Tibial nerve (tissue), 4 donors: ENCODE data around the gene TBC1D2B. TPM values are rescaled to one million over a fixed set of nuclear protein-coding genes. Genes with fewer than 3 reads are reported as not detected.

ENCODE experiments used
- DNase-seq, 2 donors: peaks; one replicate each; pipeline ENCODE4 v3.0.0-alpha.2; 2019; ENCODE audit warnings: low spot score in 2 of 2
- H3K27ac ChIP-seq, 4 donors: fragments of 200-600 bp; sonication (generic) in 3 of 4; one replicate each; pipeline ENCODE4 v1.5.1; 2017 to 2019; ENCODE audit warnings: mild to moderate bottlenecking in 1 of 4
- H3K27me3 ChIP-seq, 2 donors: fragments of 200-600 bp; sonication (generic) in 1 of 2; one replicate each; pipeline versions ENCODE4 v1.5.1 to v1.6.0; 2017 to 2019
- H3K36me3 ChIP-seq, 3 donors: fragments of 200-600 bp; sonication (generic); one replicate each; pipeline ENCODE4 v1.5.1; 2018 to 2019
- H3K4me1 ChIP-seq, 4 donors: fragments of 200-600 bp; sonication (generic) in 3 of 4; one replicate each; pipeline ENCODE4 v1.5.1; 2017 to 2019
- H3K4me3 ChIP-seq, 4 donors: fragments of 200-600 bp; sonication (generic) in 3 of 4; one replicate each; pipeline ENCODE4 v1.5.1; 2017 to 2019; ENCODE audit warnings: mild to moderate bottlenecking in 1 of 4, moderate library complexity in 1 of 4
- H3K9me3 ChIP-seq, 4 donors: fragments of 200-600 bp; sonication (generic) in 3 of 4; one replicate each; pipeline ENCODE4 v1.5.1; 2017 to 2019
- EP300 ChIP-seq, 2 donors: sonication (generic); formaldehyde crosslinking; IDR thresholded peaks; one replicate each; pipeline ENCODE4 v1.6.1; 2017; ENCODE audit warnings: antibody characterized with exemption in 2 of 2, mild to moderate bottlenecking in 1 of 2
- POLR2A ChIP-seq, 2 donors: fragments of 450-650 bp; IDR thresholded peaks; one replicate each; pipeline ENCODE4 v1.6.1; 2017; ENCODE audit warnings: antibody characterized with exemption in 2 of 2, mild to moderate bottlenecking in 2 of 2, moderate library complexity in 2 of 2
- WGBS, 2 donors: methylation state at CpG; one replicate each; pipeline ENCODE4 v1.1.5; 2018; 5-methylcytosine and 5-hydroxymethylcytosine counted together
- total RNA-seq, 4 donors: library from RNA; depleted of rRNA; stranded (reverse); fragments of >200 nt; gene quantifications; one replicate each; pipeline ENCODE4 v1.1.0, GENCODE V29; 2016
- TF ChIP-seq, protein P1 (sequence below), 5 experiments: fragments of 200-600 bp in 3 of 5; fragments of 450-650 bp in 2 of 5; sonication (generic) in 3 of 5; IDR thresholded peaks; one replicate each; pipeline ENCODE4 v1.5.1; 2016 to 2019; ENCODE audit warnings: antibody characterized with exemption in 5 of 5, mild to moderate bottlenecking in 3 of 5, moderate library complexity in 2 of 5

TBC1D2B gene
- total RNA-seq, 4 donors from 2014 or later: 64.5 to 127 (median 94.5) TPM

DNA sequence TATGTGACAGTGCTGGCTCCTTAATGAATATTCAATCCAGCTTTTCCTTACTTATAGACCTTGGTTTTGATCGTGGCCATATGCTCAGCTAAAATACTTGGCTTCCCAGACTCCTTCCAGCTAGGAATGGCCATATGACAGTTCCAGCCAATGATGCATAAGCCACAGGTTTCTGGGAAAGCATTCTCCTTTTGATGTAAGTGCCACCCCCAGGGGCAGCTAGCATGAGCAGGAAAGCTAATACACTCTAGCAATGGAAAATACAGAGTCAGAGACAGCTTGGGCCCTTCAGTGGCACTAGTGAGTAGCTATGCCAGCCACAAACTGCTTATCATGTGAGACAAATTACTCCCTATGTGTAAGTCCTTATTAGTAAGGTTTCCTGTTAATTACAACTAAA lies 26.7 kb downstream of the TBC1D2B start:
- TF ChIP-seq, protein P1, sequence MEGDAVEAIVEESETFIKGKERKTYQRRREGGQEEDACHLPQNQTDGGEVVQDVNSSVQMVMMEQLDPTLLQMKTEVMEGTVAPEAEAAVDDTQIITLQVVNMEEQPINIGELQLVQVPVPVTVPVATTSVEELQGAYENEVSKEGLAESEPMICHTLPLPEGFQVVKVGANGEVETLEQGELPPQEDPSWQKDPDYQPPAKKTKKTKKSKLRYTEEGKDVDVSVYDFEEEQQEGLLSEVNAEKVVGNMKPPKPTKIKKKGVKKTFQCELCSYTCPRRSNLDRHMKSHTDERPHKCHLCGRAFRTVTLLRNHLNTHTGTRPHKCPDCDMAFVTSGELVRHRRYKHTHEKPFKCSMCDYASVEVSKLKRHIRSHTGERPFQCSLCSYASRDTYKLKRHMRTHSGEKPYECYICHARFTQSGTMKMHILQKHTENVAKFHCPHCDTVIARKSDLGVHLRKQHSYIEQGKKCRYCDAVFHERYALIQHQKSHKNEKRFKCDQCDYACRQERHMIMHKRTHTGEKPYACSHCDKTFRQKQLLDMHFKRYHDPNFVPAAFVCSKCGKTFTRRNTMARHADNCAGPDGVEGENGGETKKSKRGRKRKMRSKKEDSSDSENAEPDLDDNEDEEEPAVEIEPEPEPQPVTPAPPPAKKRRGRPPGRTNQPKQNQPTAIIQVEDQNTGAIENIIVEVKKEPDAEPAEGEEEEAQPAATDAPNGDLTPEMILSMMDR (IDR thresholded peaks at IDR 0.05): no peak
- TF ChIP-seq POLR2A (IDR thresholded peaks at IDR 0.05) (no peak), EP300 (IDR thresholded peaks at IDR 0.05) (no peak)
- WGBS, 2 donors: 54 to 71% methylated on average over 1 of the region's 1 CpG
- Histone ChIP-seq H3K27ac (peak overlapping the region in 2 of 4 donors; percentile 41 to 58), H3K4me1 (peaks cover 4 to 98% (median 64%) of the 10 kb centered on the region in 4 donors), H3K36me3 (peaks cover 0 to 13% (median 0%) of the 10 kb centered on the region in 3 donors), H3K9me3 (no peaks in the 10 kb centered on the region), H3K27me3 (no peaks in the 10 kb centered on the region), H3K4me3 (no peak overlapping the region)
- no peak for DNase-seq

DNA sequence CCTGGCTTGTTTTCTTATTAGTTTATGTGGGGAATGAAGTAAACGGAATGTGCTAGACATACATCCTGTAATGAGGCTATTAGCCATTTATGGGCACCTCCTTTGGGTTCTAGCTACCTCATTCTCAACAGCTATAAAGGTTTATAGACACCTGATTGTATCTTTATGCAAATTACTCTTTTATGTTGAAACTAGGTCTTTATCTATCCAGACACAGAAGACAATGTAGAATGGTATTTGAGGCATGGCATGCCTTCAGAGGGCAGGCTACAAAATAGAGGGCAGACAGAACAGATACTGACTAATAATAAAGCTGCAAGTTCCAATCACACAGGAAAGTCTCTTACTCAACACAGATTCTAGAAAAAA lies 27.1 kb downstream of the TBC1D2B start:
- Histone ChIP-seq H3K9me3 (no peaks in the 10 kb centered on the region), H3K4me1 (peaks cover 4 to 96% (median 63%) of the 10 kb centered on the region in 4 donors), H3K4me3 (no peak overlapping the region), H3K36me3 (peaks cover 0 to 13% (median 0%) of the 10 kb centered on the region in 3 donors), H3K27ac (peak overlapping the region in 2 of 4 donors; percentile 41 to 58), H3K27me3 (no peaks in the 10 kb centered on the region)
- 30 to 41% methylated on average over 1 of the region's 1 CpG for WGBS, 2 donors
- TF ChIP-seq, protein P1 (IDR thresholded peaks at IDR 0.05): no peak
- TF ChIP-seq EP300 (IDR thresholded peaks at IDR 0.05) (no peak), POLR2A (IDR thresholded peaks at IDR 0.05) (no peak)
- no peak for DNase-seq

DNA sequence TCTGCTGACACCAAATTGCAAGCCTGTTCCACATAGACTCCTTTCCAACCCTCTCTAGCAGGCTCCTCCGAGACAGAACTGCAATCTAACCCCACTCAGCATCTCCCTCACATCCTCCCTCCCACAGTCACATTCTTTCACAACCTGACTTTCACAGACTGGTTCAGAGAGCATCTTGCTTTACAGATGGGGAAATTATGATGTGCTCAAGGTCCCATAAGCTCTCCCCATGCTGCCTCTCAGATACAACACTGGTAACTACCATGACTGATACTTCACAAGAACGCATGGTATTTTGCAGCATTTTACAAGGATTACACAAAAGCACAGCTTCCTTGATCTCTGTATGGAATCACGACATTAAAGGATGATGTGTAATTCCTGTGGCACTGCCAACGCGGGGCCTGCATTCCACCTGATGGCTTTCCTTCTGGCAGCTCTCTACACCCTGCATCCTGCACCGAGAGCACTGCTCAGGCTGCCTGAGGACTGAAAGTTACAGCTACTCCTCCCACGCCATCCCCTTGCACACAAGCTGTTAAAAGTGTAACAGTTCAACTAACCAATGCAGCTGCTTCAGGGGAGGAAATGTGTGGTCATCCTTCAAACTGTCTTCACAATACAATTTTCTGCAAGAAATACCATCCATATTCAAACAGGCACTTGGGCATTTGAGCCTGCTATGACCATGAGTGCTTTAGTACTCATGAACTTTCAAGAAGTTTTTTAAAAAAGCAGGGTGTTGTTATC lies 27.6 kb downstream of the TBC1D2B start:
- no peak for DNase-seq
- Histone ChIP-seq H3K9me3 (no peaks in the 10 kb centered on the region), H3K27me3 (no peaks in the 10 kb centered on the region), H3K4me3 (no peak overlapping the region), H3K4me1 (peaks cover 4 to 96% (median 62%) of the 10 kb centered on the region in 4 donors), H3K27ac (peak overlapping the region in 3 of 4 donors; percentile 62 to 82 (median 66)), H3K36me3 (peaks cover 0 to 13% (median 0%) of the 10 kb centered on the region in 3 donors)
- TF ChIP-seq EP300 (IDR thresholded peaks at IDR 0.05) (no peak), POLR2A (IDR thresholded peaks at IDR 0.05) (no peak)
- TF ChIP-seq, protein P1 (IDR thresholded peaks at IDR 0.05): no peak
- WGBS, 2 donors: 41 to 56% methylated on average over 7 of the region's 7 CpGs

DNA sequence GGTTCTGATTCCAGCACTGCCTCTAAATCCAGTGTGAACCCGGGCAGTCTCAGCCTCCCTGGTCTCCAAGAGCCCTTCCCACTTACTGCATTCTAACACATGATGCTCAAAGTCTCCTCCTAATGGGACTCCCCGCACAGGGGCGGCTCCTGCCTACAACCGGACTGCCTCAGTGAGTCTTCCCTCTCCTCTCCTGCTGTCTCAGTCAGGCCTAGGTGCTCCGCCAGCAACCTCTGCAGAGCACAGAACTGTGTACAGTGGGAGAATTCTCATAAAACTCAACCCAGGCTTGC lies 28.9 kb downstream of the TBC1D2B start:
- WGBS, 2 donors: 47 to 68% methylated on average over 5 of the region's 5 CpGs
- peaks cover 4 to 92% (median 67%) of the 10 kb centered on the region in 4 donors for H3K4me1 ChIP-seq
- H3K27ac ChIP-seq: peak overlapping the region in 3 of 4 donors; percentile 62 to 82 (median 66)
- H3K4me3 ChIP-seq: no peak overlapping the region
- no peak for DNase-seq
- H3K9me3 ChIP-seq: no peaks in the 10 kb centered on the region
- H3K36me3 ChIP-seq: peaks cover 0 to 11% (median 0%) of the 10 kb centered on the region in 3 donors
- no peaks in the 10 kb centered on the region for H3K27me3 ChIP-seq
- TF ChIP-seq, protein P1 (IDR thresholded peaks at IDR 0.05): no peak
- TF ChIP-seq EP300 (IDR thresholded peaks at IDR 0.05): no peak
- no peak for TF ChIP-seq POLR2A (IDR thresholded peaks at IDR 0.05)
